PC-9 (cell line): ENCODE results near the gene CPEB1. TPM values are rescaled to one million over a fixed set of nuclear protein-coding genes. Genes with fewer than 3 reads are reported as not detected.

Experiments
- Bru-seq: library from RNA; stranded (reverse); fragments of 400-500 nt; gene quantifications from one replicate; lab custom pipeline; 2021; lab: Mats Ljungman, UMichigan
- BruChase-seq, 2 experiments: library from RNA; stranded (reverse); fragments of 400-500 nt; gene quantifications; one replicate each; lab custom pipeline; 2021; lab: Mats Ljungman, UMichigan
- BruUV-seq: library from RNA; stranded (reverse); fragments of 400-500 nt; replicated peaks from 2 replicates; lab custom pipeline; 2021; lab: Mats Ljungman, UMichigan
- CTCF ChIA-PET: fragments of 300-600 bp; sonication (Branson Sonifier 250); formaldehyde crosslinking; loops from one replicate; lab custom pipeline; 2022; ENCODE audit warnings: antibody characterized with exemption; lab: Charles Lee
- POLR2A ChIA-PET: fragments of 300-600 bp; sonication (Branson Sonifier 250); formaldehyde crosslinking; loops from one replicate; lab custom pipeline; 2022; ENCODE audit warnings: antibody characterized with exemption; ENCODE audit not compliant: unreplicated experiment; lab: Charles Lee
- DNase-seq, 2 experiments: peaks; one replicate each; pipeline versions ENCODE4 v3.0.0 to v3.0.0-alpha.2; 2015 to 2022; ENCODE audit warnings: mixed read lengths in 1 of 2
- H2AFZ ChIP-seq: fragments of 200-600 bp; sonication (generic); 2 replicates; pipeline ENCODE4 v1.8.1; 2017; ENCODE audit warnings: antibody characterized with exemption
- H3F3A ChIP-seq: fragments of 200-600 bp; sonication (generic); 2 replicates; pipeline ENCODE4 v1.8.1; 2017; ENCODE audit warnings: antibody characterized with exemption, mild to moderate bottlenecking, low read depth; ENCODE audit not compliant: insufficient read depth
- H3K27ac ChIP-seq: fragments of 200-600 bp; sonication (generic); 2 replicates; pipeline ENCODE4 v1.6.1; 2016; ENCODE audit warnings: mixed run types
- H3K27me3 ChIP-seq: fragments of 200-600 bp; sonication (generic); 2 replicates; pipeline ENCODE4 v1.6.1; 2016; ENCODE audit warnings: low read depth, mixed run types; ENCODE audit not compliant: insufficient read depth
- H3K36me3 ChIP-seq: fragments of 200-600 bp; sonication (generic); 2 replicates; pipeline ENCODE4 v1.6.1; 2016; ENCODE audit warnings: low read depth, mixed run types
- H3K4me1 ChIP-seq: fragments of 200-600 bp; sonication (generic); replicated peaks from 2 replicates; pipeline ENCODE4 v1.6.1; 2016; ENCODE audit warnings: mixed run types; ENCODE audit not compliant: insufficient read depth
- H3K4me2 ChIP-seq: fragments of 200-600 bp; sonication (generic); 2 replicates; pipeline ENCODE4 v1.6.1; 2017; ENCODE audit warnings: mixed run types
- H3K4me3 ChIP-seq: fragments of 200-600 bp; sonication (generic); 2 replicates; pipeline ENCODE4 v1.6.1; 2016; ENCODE audit warnings: mixed run types
- H3K79me2 ChIP-seq: fragments of 200-600 bp; sonication (generic); 2 replicates; pipeline ENCODE4 v1.6.1; 2017; ENCODE audit warnings: low read depth, mixed run types
- H3K9me2 ChIP-seq: fragments of 200-600 bp; sonication (generic); 2 replicates; pipeline ENCODE4 v1.8.1; 2017; ENCODE audit warnings: mild to moderate bottlenecking; ENCODE audit not compliant: insufficient read depth
- H3K9me3 ChIP-seq: fragments of 200-600 bp; sonication (generic); 2 replicates; pipeline ENCODE4 v1.8.1; 2016; ENCODE audit warnings: low read depth; ENCODE audit not compliant: insufficient read depth
- H4K20me1 ChIP-seq: fragments of 200-600 bp; sonication (generic); 2 replicates; pipeline ENCODE4 v1.8.1; 2017; ENCODE audit not compliant: insufficient read depth
- CTCF ChIP-seq: fragments of 200-600 bp; sonication (generic); conservative IDR thresholded peaks from 2 replicates; pipeline ENCODE4 v1.6.1; 2017; ENCODE audit warnings: mixed run types, antibody characterized with exemption, mild to moderate bottlenecking, moderate library complexity
- EZH2 ChIP-seq: fragments of 200-600 bp; sonication (generic); IDR thresholded peaks from 2 replicates; pipeline ENCODE4 v1.8.0; 2017; ENCODE audit warnings: antibody characterized with exemption, low read depth
- intact Hi-C: fragments of 100-400 bp; cut with micrococcal nuclease; formaldehyde crosslinking; loops from one replicate; pipeline ENCODE4 v1.10.0; 2022; ENCODE audit not compliant: unreplicated experiment
- long read RNA-seq: library from polyadenylated mRNA; stranded (forward); transcript quantifications from one replicate; pipeline ENCODE4 v2.0.0, GENCODE V29; 2022
- total RNA-seq: library from RNA; stranded (reverse); gene quantifications from 2 replicates; pipeline ENCODE4 v1.2.3, GENCODE V29; 2021

CPEB1 gene
- total RNA-seq, result not detected in 2 replicates
- Bru-seq, nascent RNA, result percentile 6 among the genes with signal in this experiment
- BruChase-seq, experiment 1, labeled RNA remaining after a 2-hour chase, result percentile 2 among the genes with signal in this experiment
- percentile 3 among the genes with signal in this experiment for BruChase-seq, experiment 2, labeled RNA remaining after a 6-hour chase
- long read RNA-seq, result 0 reads

- Histone ChIP-seq H3K4me3 (no peak within 1 kb of the TSS), H3K4me2 (no peak within 1 kb of the TSS), H3K27ac (no peak within 1 kb of the TSS), H3K9me3 (no peaks in the 10 kb centered on the region), H3F3A (no peaks in the 10 kb centered on the region), H3K36me3 (no peaks in the 10 kb centered on the region), H3K4me1 (no peaks in the 10 kb centered on the region), H3K27me3 (peaks cover 35% of the 10 kb centered on the region), H2AFZ (no peak within 1 kb of the TSS), H4K20me1 (no peaks in the 10 kb centered on the region), H3K9me2 (no peaks in the 10 kb centered on the region), H3K79me2 (no peaks in the 10 kb centered on the region)
- TF ChIP-seq CTCF, result no peak
- TF ChIP-seq EZH2, result no peak
- no peak for DNase-seq
- CTCF ChIA-PET, result no interaction called here
- intact Hi-C loops, result no loop called here
- POLR2A ChIA-PET, result no interaction called here
- no TSS peak for BruUV-seq
Measured at GRCh38 chr15:82647045-82647834, at the start of gene CPEB1. Gene CPEB1 (minus strand): TSS chr15:82647363. CDS start chr15:82628459, 18,904 bp downstream.

GRCh38 chr15:82692171-82692570 lies 45.0 kb upstream of the CPEB1 start:
- H3F3A ChIP-seq, result no peaks in the 10 kb centered on the region
- H3K27me3 ChIP-seq, result peaks cover 67% of the 10 kb centered on the region
- H3K4me3 ChIP-seq, result no peak overlapping the region
- no peaks in the 10 kb centered on the region for H4K20me1 ChIP-seq
- ChIA-PET POLR2A (no interaction called here), CTCF (no interaction called here)
- TF ChIP-seq CTCF (no peak), EZH2 (no peak)
- no TSS peak for BruUV-seq
- no peak overlapping the region for H2AFZ ChIP-seq
- no peaks in the 10 kb centered on the region for H3K9me3 ChIP-seq
- H3K4me1 ChIP-seq, result no peaks in the 10 kb centered on the region
- H3K9me2 ChIP-seq, result no peaks in the 10 kb centered on the region
- intact Hi-C loops, result no loop called here
- no peak overlapping the region for H3K27ac ChIP-seq
- no peaks in the 10 kb centered on the region for H3K79me2 ChIP-seq
- H3K36me3 ChIP-seq, result no peaks in the 10 kb centered on the region
- no peak for DNase-seq
- no peak overlapping the region for H3K4me2 ChIP-seq

GRCh38 chr15:82689147-82689546 lies 42.0 kb upstream of the CPEB1 start:
- TF ChIP-seq EZH2 (no peak), CTCF (no peak)
- no TSS peak for BruUV-seq
- H3K9me2 ChIP-seq, result no peaks in the 10 kb centered on the region
- no peaks in the 10 kb centered on the region for H3K9me3 ChIP-seq
- H3K4me3 ChIP-seq, result no peak overlapping the region
- no peak for DNase-seq
- no peaks in the 10 kb centered on the region for H3K79me2 ChIP-seq
- H3K4me2 ChIP-seq, result no peak overlapping the region
- no peak overlapping the region for H3K27ac ChIP-seq
- CTCF ChIA-PET, result no interaction called here
- H2AFZ ChIP-seq, result no peak overlapping the region
- peaks cover 64% of the 10 kb centered on the region for H3K27me3 ChIP-seq
- H3K4me1 ChIP-seq, result no peaks in the 10 kb centered on the region
- H3F3A ChIP-seq, result no peaks in the 10 kb centered on the region
- no peaks in the 10 kb centered on the region for H3K36me3 ChIP-seq
- no peaks in the 10 kb centered on the region for H4K20me1 ChIP-seq
- intact Hi-C loops, result no loop called here
- POLR2A ChIA-PET, result no interaction called here
